ENCODE results near the gene BCHE. TPM values are rescaled to one million over a fixed set of nuclear protein-coding genes. Genes with fewer than 3 reads are reported as not detected.
A peak's percentile ranks its signal among the peaks of the same experiment; 100 is the strongest.

BCHE gene
- total and polyA plus RNA-seq, 4 donors, result 1.7 to 47.8 (median 4.3) TPM

DNA sequence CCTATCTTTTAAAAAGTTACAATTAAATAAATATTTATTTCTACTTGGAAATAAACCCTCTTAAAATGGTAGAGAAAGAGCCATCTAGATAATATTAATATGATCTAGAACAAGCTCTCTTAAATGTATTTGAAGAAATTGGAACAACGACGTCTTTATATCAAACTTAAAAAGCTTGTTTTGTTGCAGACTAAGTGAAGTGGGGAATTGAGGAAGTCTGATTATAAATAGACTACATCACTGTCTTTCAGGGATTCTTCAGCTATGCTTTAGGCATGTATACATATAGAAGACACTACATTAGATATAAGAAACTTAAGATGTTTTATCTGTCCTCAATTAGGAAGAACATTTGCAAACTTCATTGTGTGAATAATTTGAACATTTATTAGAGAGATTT, 1.8 kb downstream of the BCHE start:
- no peaks in the 10 kb centered on the region for H3K9me3 ChIP-seq (ENCODE audit: control insufficient read depth in 4 of 4, insufficient read depth in 3 of 4, low read length in 3 of 4)
- H3K36me3 ChIP-seq (ENCODE audit: control insufficient read depth in 4 of 4, insufficient read depth in 4 of 4, low read length in 4 of 4), result no peaks in the 10 kb centered on the region
- no peak overlapping the region for H3K27ac ChIP-seq (ENCODE audit: low read depth in 1 of 2, low read length in 1 of 2)
- ATAC-seq (ENCODE audit: insufficient read depth, low FRiP score) (no peak), DNase-seq (peak in 2 of 3 donors; percentile 42)
- H3K4me1 ChIP-seq (ENCODE audit: control insufficient read depth in 5 of 5, insufficient read depth in 5 of 5, low read length in 5 of 5), result peaks cover 0 to 10% (median 0%) of the 10 kb centered on the region in 5 donors
- no peak overlapping the region for H3K9ac ChIP-seq (ENCODE audit: insufficient read depth in 1 of 2, low read length in 2 of 2)
- WGBS, 2 donors, result 53 to 66% methylated on average over 2 of the region's 2 CpGs
- H3K4me3 ChIP-seq, result no peak overlapping the region
- no peaks in the 10 kb centered on the region for H3K27me3 ChIP-seq (ENCODE audit: control insufficient read depth in 3 of 3, insufficient read depth in 3 of 3, low read length in 2 of 3)
- TF ChIP-seq, protein P1, sequence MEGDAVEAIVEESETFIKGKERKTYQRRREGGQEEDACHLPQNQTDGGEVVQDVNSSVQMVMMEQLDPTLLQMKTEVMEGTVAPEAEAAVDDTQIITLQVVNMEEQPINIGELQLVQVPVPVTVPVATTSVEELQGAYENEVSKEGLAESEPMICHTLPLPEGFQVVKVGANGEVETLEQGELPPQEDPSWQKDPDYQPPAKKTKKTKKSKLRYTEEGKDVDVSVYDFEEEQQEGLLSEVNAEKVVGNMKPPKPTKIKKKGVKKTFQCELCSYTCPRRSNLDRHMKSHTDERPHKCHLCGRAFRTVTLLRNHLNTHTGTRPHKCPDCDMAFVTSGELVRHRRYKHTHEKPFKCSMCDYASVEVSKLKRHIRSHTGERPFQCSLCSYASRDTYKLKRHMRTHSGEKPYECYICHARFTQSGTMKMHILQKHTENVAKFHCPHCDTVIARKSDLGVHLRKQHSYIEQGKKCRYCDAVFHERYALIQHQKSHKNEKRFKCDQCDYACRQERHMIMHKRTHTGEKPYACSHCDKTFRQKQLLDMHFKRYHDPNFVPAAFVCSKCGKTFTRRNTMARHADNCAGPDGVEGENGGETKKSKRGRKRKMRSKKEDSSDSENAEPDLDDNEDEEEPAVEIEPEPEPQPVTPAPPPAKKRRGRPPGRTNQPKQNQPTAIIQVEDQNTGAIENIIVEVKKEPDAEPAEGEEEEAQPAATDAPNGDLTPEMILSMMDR (IDR thresholded peaks at IDR 0.05; ENCODE audit: control extremely low read depth, extremely low read depth), result no peak

DNA sequence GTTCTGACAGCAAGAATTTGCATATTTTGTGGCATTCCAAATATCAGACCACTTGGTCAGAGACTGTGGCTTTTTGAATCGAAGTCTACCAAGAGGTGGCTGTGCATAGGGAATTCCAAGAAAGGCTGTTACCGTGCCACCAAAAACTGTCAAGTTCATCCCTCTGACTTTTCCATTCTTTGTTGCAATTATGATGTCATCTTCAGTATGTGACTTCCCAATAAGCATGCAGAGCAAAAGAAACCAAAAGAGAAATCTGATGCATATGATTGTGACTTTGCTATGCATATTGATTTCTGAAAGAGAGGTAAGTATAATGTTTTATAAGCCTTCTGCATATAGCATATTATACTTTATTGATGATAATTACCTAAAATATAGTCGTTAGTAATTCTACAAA, 6.5 kb downstream of the BCHE start:
- Histone ChIP-seq H3K9me3 (ENCODE audit: control insufficient read depth in 4 of 4, insufficient read depth in 3 of 4, low read length in 3 of 4) (no peaks in the 10 kb centered on the region), H3K27me3 (ENCODE audit: control insufficient read depth in 3 of 3, insufficient read depth in 3 of 3, low read length in 2 of 3) (no peaks in the 10 kb centered on the region), H3K4me3 (no peak overlapping the region), H3K4me1 (ENCODE audit: control insufficient read depth in 5 of 5, insufficient read depth in 5 of 5, low read length in 5 of 5) (peaks cover 0 to 4% (median 0%) of the 10 kb centered on the region in 5 donors), H3K9ac (ENCODE audit: insufficient read depth in 1 of 2, low read length in 2 of 2) (no peak overlapping the region), H3K36me3 (ENCODE audit: control insufficient read depth in 4 of 4, insufficient read depth in 4 of 4, low read length in 4 of 4) (no peaks in the 10 kb centered on the region), H3K27ac (ENCODE audit: low read depth in 1 of 2, low read length in 1 of 2) (no peak overlapping the region)
- TF ChIP-seq, protein P1 (IDR thresholded peaks at IDR 0.05; ENCODE audit: control extremely low read depth, extremely low read depth), result no peak
- no peak for DNase-seq
- WGBS, 2 donors, result 78 to 83% methylated on average over 3 of the region's 3 CpGs
- ATAC-seq (ENCODE audit: insufficient read depth, low FRiP score), result no peak

DNA sequence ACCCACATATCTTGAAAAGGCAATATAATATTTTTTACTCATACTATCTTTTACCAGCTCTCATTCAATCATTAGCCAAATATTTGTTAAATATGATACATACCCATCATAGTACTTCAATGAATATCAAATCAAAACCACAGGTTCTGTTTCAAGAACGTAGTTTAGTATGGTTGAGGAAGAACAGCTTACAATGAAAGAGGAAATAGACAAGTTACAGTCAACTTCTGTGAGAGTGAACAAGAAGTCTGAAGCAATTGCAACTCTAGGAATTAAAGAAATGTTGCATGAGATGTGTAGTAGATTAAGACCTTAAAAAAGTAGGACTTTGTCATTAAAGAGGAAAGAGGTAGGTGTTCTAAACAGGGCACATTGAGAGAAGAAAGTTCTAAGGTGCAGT, 9.3 kb downstream of the BCHE start:
- TF ChIP-seq, protein P1 (IDR thresholded peaks at IDR 0.05; ENCODE audit: control extremely low read depth, extremely low read depth), result no peak
- ATAC-seq (ENCODE audit: insufficient read depth, low FRiP score), result no peak
- H3K4me3 ChIP-seq, result no peak overlapping the region
- no peaks in the 10 kb centered on the region for H3K4me1 ChIP-seq (ENCODE audit: control insufficient read depth in 5 of 5, insufficient read depth in 5 of 5, low read length in 5 of 5)
- 27 to 48% methylated on average over 1 of the region's 1 CpG for WGBS, 2 donors
- H3K9ac ChIP-seq (ENCODE audit: insufficient read depth in 1 of 2, low read length in 2 of 2), result no peak overlapping the region
- no peak for DNase-seq
- no peaks in the 10 kb centered on the region for H3K9me3 ChIP-seq (ENCODE audit: control insufficient read depth in 4 of 4, insufficient read depth in 3 of 4, low read length in 3 of 4)
- H3K27ac ChIP-seq (ENCODE audit: low read depth in 1 of 2, low read length in 1 of 2), result no peak overlapping the region
- no peaks in the 10 kb centered on the region for H3K36me3 ChIP-seq (ENCODE audit: control insufficient read depth in 4 of 4, insufficient read depth in 4 of 4, low read length in 4 of 4)
- no peaks in the 10 kb centered on the region for H3K27me3 ChIP-seq (ENCODE audit: control insufficient read depth in 3 of 3, insufficient read depth in 3 of 3, low read length in 2 of 3)

DNA sequence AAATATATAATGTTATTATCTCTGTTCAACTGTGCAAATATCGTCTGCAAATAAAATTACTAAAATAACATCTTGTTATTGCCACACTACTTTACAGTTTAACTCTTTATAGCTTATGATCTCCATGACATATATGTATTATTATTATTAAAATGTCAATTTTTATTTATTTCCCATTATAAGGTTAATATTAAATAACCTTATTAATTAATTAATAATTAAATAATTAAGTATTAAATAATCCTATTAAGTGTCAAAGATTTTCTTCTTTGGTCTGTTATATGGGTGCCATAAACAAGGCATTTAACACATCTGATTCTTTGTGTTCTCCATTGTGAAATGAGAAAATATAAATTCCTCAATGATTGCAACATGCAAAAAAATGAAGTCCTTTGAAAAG, 10.0 kb downstream of the BCHE start:
- DNase-seq (no peak), ATAC-seq (ENCODE audit: insufficient read depth, low FRiP score) (no peak)
- Histone ChIP-seq H3K36me3 (ENCODE audit: control insufficient read depth in 4 of 4, insufficient read depth in 4 of 4, low read length in 4 of 4) (no peaks in the 10 kb centered on the region), H3K9ac (ENCODE audit: insufficient read depth in 1 of 2, low read length in 2 of 2) (no peak overlapping the region), H3K27ac (ENCODE audit: low read depth in 1 of 2, low read length in 1 of 2) (no peak overlapping the region), H3K9me3 (ENCODE audit: control insufficient read depth in 4 of 4, insufficient read depth in 3 of 4, low read length in 3 of 4) (no peaks in the 10 kb centered on the region), H3K4me1 (ENCODE audit: control insufficient read depth in 5 of 5, insufficient read depth in 5 of 5, low read length in 5 of 5) (no peaks in the 10 kb centered on the region), H3K27me3 (ENCODE audit: control insufficient read depth in 3 of 3, insufficient read depth in 3 of 3, low read length in 2 of 3) (no peaks in the 10 kb centered on the region), H3K4me3 (no peak overlapping the region)
- WGBS, 2 donors, result 79 to 81% methylated on average over 1 of the region's 1 CpG
- TF ChIP-seq, protein P1 (IDR thresholded peaks at IDR 0.05; ENCODE audit: control extremely low read depth, extremely low read depth), result no peak
